HEK293 (cell line): ENCODE measurements around the gene ATP6V0B.
A peak's percentile ranks its signal among the peaks of the same experiment; 100 is the strongest.

Experiments
- BCL11B ChIP-seq: fragments of 450-650 bp; formaldehyde crosslinking; IDR thresholded peaks from 2 replicates; pipeline ENCODE4 v1.5.1; 2016; ENCODE audit warnings: low read depth, missing biosample characterization, missing genetic modification characterization
- IKZF3 ChIP-seq: fragments of 450-650 bp; IDR thresholded peaks from 2 replicates; pipeline ENCODE4 v1.5.0; 2018; ENCODE audit warnings: missing biosample characterization, mild to moderate bottlenecking, missing genetic modification characterization, moderate library complexity
- MYNN ChIP-seq: fragments of 450-650 bp; formaldehyde crosslinking; IDR thresholded peaks from 2 replicates; pipeline ENCODE4 v1.5.1; 2016; ENCODE audit warnings: missing biosample characterization, missing genetic modification characterization, borderline replicate concordance
- RBAK ChIP-seq: fragments of 450-650 bp; formaldehyde crosslinking; IDR thresholded peaks from 2 replicates; pipeline ENCODE4 v1.5.1; 2016; ENCODE audit warnings: missing biosample characterization, missing genetic modification characterization
- SCRT2 ChIP-seq: fragments of 450-650 bp; formaldehyde crosslinking; IDR thresholded peaks from 2 replicates; pipeline ENCODE4 v1.5.1; 2016; ENCODE audit warnings: missing biosample characterization, missing genetic modification characterization
- ZBTB17 ChIP-seq: fragments of 450-650 bp; formaldehyde crosslinking; IDR thresholded peaks from 2 replicates; pipeline ENCODE4 v1.5.1; 2016; ENCODE audit warnings: missing biosample characterization, missing genetic modification characterization
- ZNF121 ChIP-seq: fragments of 450-650 bp; formaldehyde crosslinking; IDR thresholded peaks from 2 replicates; pipeline ENCODE4 v1.5.1; 2016; ENCODE audit warnings: missing biosample characterization, missing genetic modification characterization
- ZNF221 ChIP-seq: fragments of 450-650 bp; formaldehyde crosslinking; IDR thresholded peaks from 2 replicates; pipeline ENCODE4 v1.5.1; 2017; ENCODE audit warnings: missing biosample characterization, missing genetic modification characterization, borderline replicate concordance
- ZNF23 ChIP-seq: fragments of 450-650 bp; formaldehyde crosslinking; IDR thresholded peaks from 2 replicates; pipeline ENCODE4 v1.5.1; 2016; ENCODE audit warnings: missing biosample characterization, missing genetic modification characterization, borderline replicate concordance
- ZNF391 ChIP-seq: fragments of 450-650 bp; formaldehyde crosslinking; IDR thresholded peaks from 2 replicates; pipeline ENCODE4 v1.5.1; 2016; ENCODE audit warnings: low read depth, missing biosample characterization, missing genetic modification characterization, borderline replicate concordance
- ZNF404 ChIP-seq: fragments of 450-650 bp; formaldehyde crosslinking; IDR thresholded peaks from 2 replicates; pipeline ENCODE4 v1.5.1; 2017; ENCODE audit warnings: missing biosample characterization, missing genetic modification characterization
- ZNF473 ChIP-seq: fragments of 450-650 bp; formaldehyde crosslinking; IDR thresholded peaks from 2 replicates; pipeline ENCODE4 v1.5.1; 2017; ENCODE audit warnings: missing biosample characterization, missing genetic modification characterization
- ZNF521 ChIP-seq: fragments of 450-650 bp; formaldehyde crosslinking; IDR thresholded peaks from 2 replicates; pipeline ENCODE4 v1.5.1; 2017; ENCODE audit warnings: missing biosample characterization, mild to moderate bottlenecking, missing genetic modification characterization
- ZNF530 ChIP-seq: fragments of 450-650 bp; formaldehyde crosslinking; IDR thresholded peaks from 2 replicates; pipeline ENCODE4 v1.5.1; 2016; ENCODE audit warnings: low read depth, missing biosample characterization, missing genetic modification characterization
- ZNF549 ChIP-seq: fragments of 450-650 bp; IDR thresholded peaks from 2 replicates; pipeline ENCODE4 v1.5.1; 2018; ENCODE audit warnings: missing biosample characterization, missing genetic modification characterization, mild to moderate bottlenecking, inconsistent platforms, moderate library complexity
- ZNF596 ChIP-seq: fragments of 450-650 bp; IDR thresholded peaks from 2 replicates; pipeline ENCODE4 v1.5.0; 2018; ENCODE audit warnings: missing biosample characterization, mild to moderate bottlenecking, missing genetic modification characterization, moderate library complexity
- ZNF600 ChIP-seq: fragments of 450-650 bp; formaldehyde crosslinking; IDR thresholded peaks from 2 replicates; pipeline ENCODE4 v1.5.1; 2016; ENCODE audit warnings: missing biosample characterization, missing genetic modification characterization
- ZNF654 ChIP-seq: fragments of 450-650 bp; formaldehyde crosslinking; IDR thresholded peaks from 2 replicates; pipeline ENCODE4 v1.5.1; 2016; ENCODE audit warnings: low read depth, missing biosample characterization, missing genetic modification characterization
- ZNF747 ChIP-seq: fragments of 450-650 bp; formaldehyde crosslinking; IDR thresholded peaks from 2 replicates; pipeline ENCODE4 v1.5.1; 2016; ENCODE audit warnings: missing biosample characterization, missing genetic modification characterization
- ZNF776 ChIP-seq: fragments of 450-650 bp; formaldehyde crosslinking; IDR thresholded peaks from 2 replicates; pipeline ENCODE4 v1.5.0; 2017; ENCODE audit warnings: missing biosample characterization, missing genetic modification characterization, borderline replicate concordance
- ZNF777 ChIP-seq: fragments of 450-650 bp; formaldehyde crosslinking; IDR thresholded peaks from 2 replicates; pipeline ENCODE4 v1.5.1; 2017; ENCODE audit warnings: missing biosample characterization, missing genetic modification characterization, borderline replicate concordance
- TF ChIP-seq, protein P1 (sequence below): fragments of 450-650 bp; formaldehyde crosslinking; IDR thresholded peaks from 2 replicates; pipeline ENCODE4 v1.5.1; 2017; ENCODE audit warnings: missing biosample characterization, mild to moderate bottlenecking, missing genetic modification characterization, moderate library complexity
- TF ChIP-seq, protein P2 (sequence below): fragments of 450-650 bp; formaldehyde crosslinking; IDR thresholded peaks from 2 replicates; pipeline ENCODE4 v1.5.1; 2016; ENCODE audit warnings: missing biosample characterization, missing genetic modification characterization
- TF ChIP-seq, protein P3 (sequence below): fragments of 450-650 bp; formaldehyde crosslinking; IDR thresholded peaks from 2 replicates; pipeline ENCODE4 v1.5.1; 2017; ENCODE audit warnings: missing biosample characterization, missing genetic modification characterization
- TF ChIP-seq, protein P4 (sequence below): fragments of 450-650 bp; formaldehyde crosslinking; IDR thresholded peaks from 2 replicates; pipeline ENCODE4 v1.5.1; 2016; ENCODE audit warnings: missing biosample characterization, missing genetic modification characterization
- TF ChIP-seq, protein P5 (sequence below): fragments of 450-650 bp; formaldehyde crosslinking; IDR thresholded peaks from 2 replicates; pipeline ENCODE4 v1.5.1; 2016; ENCODE audit warnings: missing biosample characterization, missing genetic modification characterization
- TF ChIP-seq, protein P6 (sequence below): IDR thresholded peaks from 2 replicates; pipeline ENCODE4 v1.6.1; 2011; ENCODE audit warnings: mild to moderate bottlenecking, low read depth, low read length, borderline replicate concordance

ATP6V0B gene

DNA sequence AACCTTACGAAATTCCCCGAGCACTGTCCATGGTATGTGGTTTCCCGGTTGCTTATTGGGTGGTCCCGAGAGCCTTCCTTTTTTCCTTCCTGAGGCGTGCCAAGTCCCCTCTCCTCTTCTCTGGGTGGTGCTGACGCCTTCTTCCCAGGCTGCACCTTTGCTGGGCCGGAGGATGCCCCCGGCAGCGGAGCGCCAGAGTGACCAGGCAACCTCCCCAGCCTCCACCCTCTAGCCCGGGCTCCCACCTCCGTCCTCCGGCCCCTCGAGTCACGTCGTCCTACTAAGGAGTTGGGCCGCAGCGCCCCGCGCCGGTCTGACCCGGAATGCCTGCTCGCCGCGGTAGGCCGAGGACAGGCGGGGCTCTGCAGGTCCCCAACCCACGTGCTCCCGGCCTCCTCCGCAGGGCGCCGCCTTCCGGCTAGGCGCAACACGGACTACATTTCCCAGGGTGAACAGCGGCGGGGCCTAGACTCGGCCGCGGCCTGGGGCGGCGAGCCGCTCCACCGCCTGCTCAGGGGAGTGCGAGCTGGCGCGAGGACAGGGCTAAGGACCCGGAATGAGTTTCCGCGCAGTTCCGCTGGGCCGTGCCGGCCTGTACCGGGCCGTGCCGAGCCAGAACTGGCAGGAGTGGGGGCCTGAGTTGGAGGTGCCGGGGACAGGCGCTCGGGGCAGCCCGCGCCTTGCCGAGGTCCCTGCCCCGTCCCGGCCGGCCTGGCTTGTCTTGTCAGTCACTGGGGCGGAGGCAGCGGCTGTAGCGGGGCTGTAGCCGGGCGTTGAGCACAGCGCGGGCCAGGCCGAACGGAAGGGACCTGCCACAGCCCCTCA lies 28.3 kb upstream of the ATP6V0B start, which contains the start of gene IPO13 (continued):
- peak; percentile 74 for TF ChIP-seq BCL11B (tag by site-specific recombination)
- no peak for TF ChIP-seq ZNF221
- no peak for TF ChIP-seq ZNF777 (tag by site-specific recombination)
- TF ChIP-seq ZNF473 (tag by site-specific recombination): no peak
- peak; percentile 96 for TF ChIP-seq ZBTB17
- no peak for TF ChIP-seq ZNF404 (tag by site-specific recombination)
- no peak; the same call in 1 of the 2 replicates for TF ChIP-seq IKZF3
- TF ChIP-seq ZNF530 (tag by site-specific recombination): no peak
- TF ChIP-seq ZNF600 (tag by site-specific recombination): peak; percentile 60
- no peak for TF ChIP-seq ZNF747 (tag by site-specific recombination)
- no peak for TF ChIP-seq ZNF121 (tag by site-specific recombination)
- peak; percentile 86; the same call in 1 of the 2 replicates for TF ChIP-seq ZNF391
- TF ChIP-seq ZNF521 (tag by site-specific recombination): no peak
- no peak for TF ChIP-seq ZNF596 (tag by site-specific recombination)
- TF ChIP-seq RBAK (tag by site-specific recombination): no peak
- TF ChIP-seq SCRT2: 0 out of 2 replicates have a peak, but pooled peaks have one; percentile 65
- no peak; the same call in 1 of the 2 replicates for TF ChIP-seq MYNN (tag by site-specific recombination)
- TF ChIP-seq, protein P1, sequence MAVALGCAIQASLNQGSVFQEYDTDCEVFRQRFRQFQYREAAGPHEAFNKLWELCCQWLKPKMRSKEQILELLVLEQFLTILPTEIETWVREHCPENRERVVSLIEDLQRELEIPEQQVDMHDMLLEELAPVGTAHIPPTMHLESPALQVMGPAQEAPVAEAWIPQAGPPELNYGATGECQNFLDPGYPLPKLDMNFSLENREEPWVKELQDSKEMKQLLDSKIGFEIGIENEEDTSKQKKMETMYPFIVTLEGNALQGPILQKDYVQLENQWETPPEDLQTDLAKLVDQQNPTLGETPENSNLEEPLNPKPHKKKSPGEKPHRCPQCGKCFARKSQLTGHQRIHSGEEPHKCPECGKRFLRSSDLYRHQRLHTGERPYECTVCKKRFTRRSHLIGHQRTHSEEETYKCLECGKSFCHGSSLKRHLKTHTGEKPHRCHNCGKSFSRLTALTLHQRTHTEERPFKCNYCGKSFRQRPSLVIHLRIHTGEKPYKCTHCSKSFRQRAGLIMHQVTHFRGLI (tag by site-specific recombination): no peak; the same call in 1 of the 2 replicates
- TF ChIP-seq, protein P2, sequence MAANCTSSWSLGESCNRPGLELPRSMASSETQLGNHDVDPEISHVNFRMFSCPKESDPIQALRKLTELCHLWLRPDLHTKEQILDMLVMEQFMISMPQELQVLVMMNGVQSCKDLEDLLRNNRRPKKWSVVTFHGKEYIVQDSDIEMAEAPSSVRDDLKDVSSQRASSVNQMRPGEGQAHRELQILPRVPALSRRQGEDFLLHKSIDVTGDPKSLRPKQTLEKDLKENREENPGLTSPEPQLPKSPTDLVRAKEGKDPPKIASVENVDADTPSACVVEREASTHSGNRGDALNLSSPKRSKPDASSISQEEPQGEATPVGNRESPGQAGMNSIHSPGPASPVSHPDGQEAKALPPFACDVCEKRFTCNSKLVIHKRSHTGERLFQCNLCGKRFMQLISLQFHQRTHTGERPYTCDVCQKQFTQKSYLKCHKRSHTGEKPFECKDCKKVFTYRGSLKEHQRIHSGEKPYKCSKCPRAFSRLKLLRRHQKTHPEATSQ (tag by site-specific recombination): 0 out of 2 replicates have a peak, but pooled peaks have one; percentile 50
- TF ChIP-seq, protein P3, sequence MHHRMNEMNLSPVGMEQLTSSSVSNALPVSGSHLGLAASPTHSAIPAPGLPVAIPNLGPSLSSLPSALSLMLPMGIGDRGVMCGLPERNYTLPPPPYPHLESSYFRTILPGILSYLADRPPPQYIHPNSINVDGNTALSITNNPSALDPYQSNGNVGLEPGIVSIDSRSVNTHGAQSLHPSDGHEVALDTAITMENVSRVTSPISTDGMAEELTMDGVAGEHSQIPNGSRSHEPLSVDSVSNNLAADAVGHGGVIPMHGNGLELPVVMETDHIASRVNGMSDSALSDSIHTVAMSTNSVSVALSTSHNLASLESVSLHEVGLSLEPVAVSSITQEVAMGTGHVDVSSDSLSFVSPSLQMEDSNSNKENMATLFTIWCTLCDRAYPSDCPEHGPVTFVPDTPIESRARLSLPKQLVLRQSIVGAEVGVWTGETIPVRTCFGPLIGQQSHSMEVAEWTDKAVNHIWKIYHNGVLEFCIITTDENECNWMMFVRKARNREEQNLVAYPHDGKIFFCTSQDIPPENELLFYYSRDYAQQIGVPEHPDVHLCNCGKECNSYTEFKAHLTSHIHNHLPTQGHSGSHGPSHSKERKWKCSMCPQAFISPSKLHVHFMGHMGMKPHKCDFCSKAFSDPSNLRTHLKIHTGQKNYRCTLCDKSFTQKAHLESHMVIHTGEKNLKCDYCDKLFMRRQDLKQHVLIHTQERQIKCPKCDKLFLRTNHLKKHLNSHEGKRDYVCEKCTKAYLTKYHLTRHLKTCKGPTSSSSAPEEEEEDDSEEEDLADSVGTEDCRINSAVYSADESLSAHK (tag by site-specific recombination): peak; percentile 53
- no peak for TF ChIP-seq ZNF23 (tag by site-specific recombination)
- no peak for TF ChIP-seq ZNF776 (tag by site-specific recombination)
- TF ChIP-seq ZNF654 (tag by site-specific recombination): peak; percentile 18
- TF ChIP-seq, protein P4, sequence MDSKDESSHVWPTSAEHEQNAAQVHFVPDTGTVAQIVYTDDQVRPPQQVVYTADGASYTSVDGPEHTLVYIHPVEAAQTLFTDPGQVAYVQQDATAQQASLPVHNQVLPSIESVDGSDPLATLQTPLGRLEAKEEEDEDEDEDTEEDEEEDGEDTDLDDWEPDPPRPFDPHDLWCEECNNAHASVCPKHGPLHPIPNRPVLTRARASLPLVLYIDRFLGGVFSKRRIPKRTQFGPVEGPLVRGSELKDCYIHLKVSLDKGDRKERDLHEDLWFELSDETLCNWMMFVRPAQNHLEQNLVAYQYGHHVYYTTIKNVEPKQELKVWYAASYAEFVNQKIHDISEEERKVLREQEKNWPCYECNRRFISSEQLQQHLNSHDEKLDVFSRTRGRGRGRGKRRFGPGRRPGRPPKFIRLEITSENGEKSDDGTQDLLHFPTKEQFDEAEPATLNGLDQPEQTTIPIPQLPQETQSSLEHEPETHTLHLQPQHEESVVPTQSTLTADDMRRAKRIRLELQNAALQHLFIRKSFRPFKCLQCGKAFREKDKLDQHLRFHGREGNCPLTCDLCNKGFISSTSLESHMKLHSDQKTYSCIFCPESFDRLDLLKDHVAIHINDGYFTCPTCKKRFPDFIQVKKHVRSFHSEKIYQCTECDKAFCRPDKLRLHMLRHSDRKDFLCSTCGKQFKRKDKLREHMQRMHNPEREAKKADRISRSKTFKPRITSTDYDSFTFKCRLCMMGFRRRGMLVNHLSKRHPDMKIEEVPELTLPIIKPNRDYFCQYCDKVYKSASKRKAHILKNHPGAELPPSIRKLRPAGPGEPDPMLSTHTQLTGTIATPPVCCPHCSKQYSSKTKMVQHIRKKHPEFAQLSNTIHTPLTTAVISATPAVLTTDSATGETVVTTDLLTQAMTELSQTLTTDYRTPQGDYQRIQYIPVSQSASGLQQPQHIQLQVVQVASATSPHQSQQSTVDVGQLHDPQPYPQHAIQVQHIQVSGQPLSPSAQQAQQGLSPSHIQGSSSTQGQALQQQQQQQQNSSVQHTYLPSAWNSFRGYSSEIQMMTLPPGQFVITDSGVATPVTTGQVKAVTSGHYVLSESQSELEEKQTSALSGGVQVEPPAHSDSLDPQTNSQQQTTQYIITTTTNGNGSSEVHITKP (tag by site-specific recombination): peak; percentile 57; the same call in 1 of the 2 replicates
- TF ChIP-seq, protein P5, sequence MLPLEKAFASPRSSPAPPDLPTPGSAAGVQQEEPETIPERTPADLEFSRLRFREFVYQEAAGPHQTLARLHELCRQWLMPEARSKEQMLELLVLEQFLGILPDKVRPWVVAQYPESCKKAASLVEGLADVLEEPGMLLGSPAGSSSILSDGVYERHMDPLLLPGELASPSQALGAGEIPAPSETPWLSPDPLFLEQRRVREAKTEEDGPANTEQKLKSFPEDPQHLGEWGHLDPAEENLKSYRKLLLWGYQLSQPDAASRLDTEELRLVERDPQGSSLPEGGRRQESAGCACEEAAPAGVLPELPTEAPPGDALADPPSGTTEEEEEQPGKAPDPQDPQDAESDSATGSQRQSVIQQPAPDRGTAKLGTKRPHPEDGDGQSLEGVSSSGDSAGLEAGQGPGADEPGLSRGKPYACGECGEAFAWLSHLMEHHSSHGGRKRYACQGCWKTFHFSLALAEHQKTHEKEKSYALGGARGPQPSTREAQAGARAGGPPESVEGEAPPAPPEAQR (tag by site-specific recombination): peak; percentile 79
- TF ChIP-seq ZNF549 (tag by site-specific recombination): no peak
- TF ChIP-seq, protein P6, sequence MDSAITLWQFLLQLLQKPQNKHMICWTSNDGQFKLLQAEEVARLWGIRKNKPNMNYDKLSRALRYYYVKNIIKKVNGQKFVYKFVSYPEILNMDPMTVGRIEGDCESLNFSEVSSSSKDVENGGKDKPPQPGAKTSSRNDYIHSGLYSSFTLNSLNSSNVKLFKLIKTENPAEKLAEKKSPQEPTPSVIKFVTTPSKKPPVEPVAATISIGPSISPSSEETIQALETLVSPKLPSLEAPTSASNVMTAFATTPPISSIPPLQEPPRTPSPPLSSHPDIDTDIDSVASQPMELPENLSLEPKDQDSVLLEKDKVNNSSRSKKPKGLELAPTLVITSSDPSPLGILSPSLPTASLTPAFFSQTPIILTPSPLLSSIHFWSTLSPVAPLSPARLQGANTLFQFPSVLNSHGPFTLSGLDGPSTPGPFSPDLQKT: peak; percentile 53; the same call in 1 of the 2 replicates
